CD4-positive, CD25-positive, alpha-beta regulatory T cell (primary cell): ENCODE results near the gene NCOA4. TPM values are rescaled to one million over a fixed set of nuclear protein-coding genes. Genes with fewer than 3 reads are reported as not detected.
"Not testable (repeated sequence)": the region's sequence is repeated elsewhere in the genome, so short reads cannot be mapped to it uniquely, and the experiment has no call there.

ENCODE experiments used
- ATAC-seq, 2 donors: fragments of 150-1000 bp; cut with Tn5 transposase; one replicate each; pipeline ENCODE4 v1.10.0; 2021; ENCODE audit warnings: low read depth in 2 of 2, moderate number of reproducible peaks in 2 of 2, moderate library complexity in 1 of 2
- DNase-seq, 3 donors: peaks; one replicate each; pipeline versions ENCODE4 v3.0.0 to v3.0.0-alpha.2; 2012 to 2022; ENCODE audit warnings: mixed read lengths in 1 of 3
- H3K27ac ChIP-seq: one replicate; pipeline ENCODE4 v1.7.0; 2013; ENCODE audit warnings: mild to moderate bottlenecking, low read length; ENCODE audit not compliant: insufficient read depth, poor library complexity, severe bottlenecking
- H3K27me3 ChIP-seq: one replicate; pipeline ENCODE4 v1.7.0; 2013; ENCODE audit warnings: low read length; ENCODE audit not compliant: control insufficient read depth, insufficient read depth
- H3K36me3 ChIP-seq: one replicate; pipeline ENCODE4 v1.7.0; 2013; ENCODE audit warnings: mild to moderate bottlenecking, low read length, moderate library complexity; ENCODE audit not compliant: control insufficient read depth, insufficient read depth
- H3K4me1 ChIP-seq: 2 replicates; pipeline ENCODE4 v1.7.0; 2013; ENCODE audit warnings: mild to moderate bottlenecking, low read length; ENCODE audit not compliant: insufficient read depth, control insufficient read depth, poor library complexity, severe bottlenecking
- H3K4me3 ChIP-seq: one replicate; pipeline ENCODE4 v1.7.0; 2013; ENCODE audit warnings: low read depth, mild to moderate bottlenecking, low read length, moderate library complexity
- H3K9me3 ChIP-seq, 2 experiments: 1 replicate in 1 of 2; 2 replicates in 1 of 2; pipeline ENCODE4 v1.7.0; 2013; ENCODE audit warnings: low read length in 2 of 2, mild to moderate bottlenecking in 1 of 2, moderate library complexity in 1 of 2; ENCODE audit not compliant: control insufficient read depth in 2 of 2
- H3K27ac Mint-ChIP-seq, 3 donors: one replicate each; pipeline ENCODE4 v1.8.0; 2020 to 2022; ENCODE audit warnings: mild to moderate bottlenecking in 3 of 3, mixed read lengths in 3 of 3, moderate library complexity in 2 of 3
- H3K27me3 Mint-ChIP-seq: one replicate; pipeline ENCODE4 v1.8.0; 2022; ENCODE audit warnings: mild to moderate bottlenecking, mixed read lengths
- H3K36me3 Mint-ChIP-seq: one replicate; pipeline ENCODE4 v1.8.0; 2020; ENCODE audit warnings: mixed read lengths
- H3K4me1 Mint-ChIP-seq, 4 donors: one replicate each; pipeline ENCODE4 v1.8.0; 2020 to 2022; ENCODE audit warnings: mixed read lengths in 4 of 4, mild to moderate bottlenecking in 1 of 4
- H3K4me3 Mint-ChIP-seq, 4 donors: one replicate each; pipeline ENCODE4 v1.8.0; 2020 to 2022; ENCODE audit warnings: mild to moderate bottlenecking in 4 of 4, mixed read lengths in 4 of 4, moderate library complexity in 3 of 4
- H3K9me3 Mint-ChIP-seq, 7 donors: one replicate each; pipeline ENCODE4 v1.8.0; 2020 to 2022; ENCODE audit warnings: mixed read lengths in 7 of 7, mild to moderate bottlenecking in 3 of 7, moderate library complexity in 2 of 7
- polyA plus RNA-seq, 4 donors: library from polyadenylated mRNA; unstranded; fragments of 300-500 nt; fragmentation: Illumina TruSeq; gene quantifications; one replicate each; pipeline ENCODE4 v1.2.3, GENCODE V29; 2021
- total RNA-seq: library from RNA; stranded (reverse); gene quantifications from one replicate; pipeline ENCODE4 v1.2.3, GENCODE V29; 2022

NCOA4 gene
- total and polyA plus RNA-seq, 5 donors from 2014 or later, result 69.1 to 202 (median 172) TPM

DNA sequence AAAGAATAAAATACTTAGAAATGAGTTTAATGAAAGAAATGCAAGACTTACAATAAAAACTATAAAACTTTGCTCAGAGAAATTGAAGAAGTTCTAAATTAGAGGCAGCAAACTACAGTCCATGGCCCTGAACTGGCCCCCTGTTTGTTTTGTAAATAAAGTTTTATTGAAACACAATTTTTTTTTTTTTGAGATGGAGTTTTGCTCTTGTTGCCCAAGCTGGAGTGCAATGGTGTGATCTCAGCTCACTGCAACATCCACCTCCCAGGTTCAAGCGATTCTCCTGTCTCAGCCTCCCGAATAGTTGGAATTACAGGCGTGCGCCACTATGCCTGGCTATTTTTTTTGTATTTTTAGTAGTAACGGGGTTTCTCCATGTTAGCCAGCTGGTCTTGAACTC lies 27.5 kb upstream of the NCOA4 start:
- not testable (repeated sequence) for H3K4me1 Mint-ChIP-seq
- H3K9me3 Mint-ChIP-seq, result peaks cover 0 to 11% (median 0%) of the 10 kb centered on the region in 7 donors

GRCh38 chr10:46057038-46057437 lies 26.6 kb upstream of the NCOA4 start:
- ATAC-seq, result no peak
- H3K4me1 Mint-ChIP-seq, result peaks cover 0 to 4% (median 0%) of the 10 kb centered on the region in 4 donors
- peaks cover 0 to 11% (median 0%) of the 10 kb centered on the region in 7 donors for H3K9me3 Mint-ChIP-seq
- Histone ChIP-seq H3K27ac (no peak overlapping the region), H3K27me3 (no peaks in the 10 kb centered on the region), H3K36me3 (no peaks in the 10 kb centered on the region), H3K9me3 (peaks cover 3 to 9% of the 10 kb centered on the region in 2 experiments), H3K4me1 (no peaks in the 10 kb centered on the region), H3K4me3 (no peak overlapping the region)
- no peak overlapping the region for H3K27ac Mint-ChIP-seq
- DNase-seq, result no peak
- H3K36me3 Mint-ChIP-seq, result no peaks in the 10 kb centered on the region
- H3K27me3 Mint-ChIP-seq, result peaks cover 8% of the 10 kb centered on the region
- H3K4me3 Mint-ChIP-seq, result no peak overlapping the region

More for the DNA sequence above, 27.5 kb upstream of the NCOA4 start:
- not testable (repeated sequence) for H3K36me3 ChIP-seq, H3K4me3 Mint-ChIP-seq, DNase-seq, H3K27me3 Mint-ChIP-seq, H3K4me3 ChIP-seq, H3K36me3 Mint-ChIP-seq, ATAC-seq, H3K9me3 ChIP-seq, H3K27me3 ChIP-seq, H3K27ac Mint-ChIP-seq, H3K4me1 ChIP-seq, H3K27ac ChIP-seq

DNA sequence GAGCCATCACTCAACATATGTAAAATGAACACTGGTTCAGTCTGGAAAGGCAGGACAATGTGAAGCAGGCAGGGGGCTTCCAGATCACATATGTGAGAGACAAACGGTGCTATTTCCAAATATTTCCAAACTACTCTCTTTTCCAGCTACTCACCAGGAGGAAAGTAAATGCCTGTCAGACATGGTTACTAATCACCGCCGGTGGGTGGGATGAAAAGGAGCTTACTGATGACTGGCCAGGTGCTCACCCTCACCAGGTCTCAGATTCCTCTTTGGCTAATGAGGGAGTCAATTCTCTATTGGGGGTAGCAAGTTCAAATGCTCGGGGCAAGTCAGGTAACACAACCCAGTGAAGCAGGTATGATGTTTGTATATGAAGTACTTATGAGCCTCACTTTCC lies 25.3 kb upstream of the NCOA4 start:
- no peak overlapping the region for H3K4me3 Mint-ChIP-seq
- peaks cover 0 to 11% (median 0%) of the 10 kb centered on the region in 7 donors for H3K9me3 Mint-ChIP-seq
- Histone ChIP-seq H3K9me3 (peaks cover 3 to 9% of the 10 kb centered on the region in 2 experiments), H3K36me3 (no peaks in the 10 kb centered on the region), H3K27me3 (no peaks in the 10 kb centered on the region), H3K27ac (no peak overlapping the region), H3K4me3 (no peak overlapping the region), H3K4me1 (no peaks in the 10 kb centered on the region)
- H3K27me3 Mint-ChIP-seq, result peaks cover 8% of the 10 kb centered on the region
- H3K36me3 Mint-ChIP-seq, result no peaks in the 10 kb centered on the region
- H3K4me1 Mint-ChIP-seq, result peaks cover 0 to 5% (median 0%) of the 10 kb centered on the region in 4 donors
- DNase-seq, result no peak
- no peak overlapping the region for H3K27ac Mint-ChIP-seq
- no peak for ATAC-seq

GRCh38 chr10:46053534-46054434 lies 23.4 kb upstream of the NCOA4 start:
- H3K9me3 ChIP-seq, result peaks cover 3 to 9% of the 10 kb centered on the region in 2 experiments
- no peak overlapping the region for H3K27ac Mint-ChIP-seq
- no peak for ATAC-seq

GRCh38 chr10:46052791-46053375 lies 22.5 kb upstream of the NCOA4 start:
- Histone ChIP-seq H3K36me3 (no peaks in the 10 kb centered on the region), H3K9me3 (peaks cover 3 to 9% of the 10 kb centered on the region in 2 experiments), H3K27ac (no peak overlapping the region), H3K4me1 (no peaks in the 10 kb centered on the region), H3K27me3 (no peaks in the 10 kb centered on the region), H3K4me3 (no peak overlapping the region)
- peak overlapping the region in 1 of 3 donors; percentile 12 for H3K27ac Mint-ChIP-seq
- ATAC-seq, result no peak
- H3K4me3 Mint-ChIP-seq, result no peak overlapping the region
- peaks cover 0 to 5% (median 0%) of the 10 kb centered on the region in 4 donors for H3K4me1 Mint-ChIP-seq
- H3K9me3 Mint-ChIP-seq, result peaks cover 0 to 11% (median 0%) of the 10 kb centered on the region in 7 donors
- H3K27me3 Mint-ChIP-seq, result peaks cover 8% of the 10 kb centered on the region
- no peak for DNase-seq
- no peaks in the 10 kb centered on the region for H3K36me3 Mint-ChIP-seq

More at GRCh38 chr10:46053534-46054434, 23.4 kb upstream of the NCOA4 start:
- H3K4me3 Mint-ChIP-seq, result no peak overlapping the region
- peaks cover 8% of the 10 kb centered on the region for H3K27me3 Mint-ChIP-seq
- Histone ChIP-seq H3K4me3 (no peak overlapping the region), H3K36me3 (no peaks in the 10 kb centered on the region), H3K4me1 (no peaks in the 10 kb centered on the region), H3K27ac (no peak overlapping the region), H3K27me3 (no peaks in the 10 kb centered on the region)
- peaks cover 0 to 11% (median 0%) of the 10 kb centered on the region in 7 donors for H3K9me3 Mint-ChIP-seq
- no peaks in the 10 kb centered on the region for H3K36me3 Mint-ChIP-seq
- no peak for DNase-seq
- peaks cover 0 to 5% (median 0%) of the 10 kb centered on the region in 4 donors for H3K4me1 Mint-ChIP-seq

GRCh38 chr10:46052057-46052790 lies 21.8 kb upstream of the NCOA4 start:
- no peaks in the 10 kb centered on the region for H3K4me1 ChIP-seq
- Mint-ChIP-seq H3K36me3 (no peaks in the 10 kb centered on the region), H3K4me3 (no peak overlapping the region), H3K9me3 (peaks cover 0 to 6% (median 0%) of the 10 kb centered on the region in 7 donors), H3K27me3 (peaks cover 4% of the 10 kb centered on the region), H3K27ac (peak overlapping the region in 1 of 3 donors; percentile 12), H3K4me1 (peaks cover 0 to 5% (median 0%) of the 10 kb centered on the region in 4 donors)
- ATAC-seq (no peak), DNase-seq (no peak)
- H3K27ac ChIP-seq, result no peak overlapping the region
- no peak overlapping the region for H3K4me3 ChIP-seq
- H3K27me3 ChIP-seq, result no peaks in the 10 kb centered on the region
- H3K36me3 ChIP-seq, result no peaks in the 10 kb centered on the region
- H3K9me3 ChIP-seq, result peaks cover under 1 to 5% of the 10 kb centered on the region in 2 experiments

DNA sequence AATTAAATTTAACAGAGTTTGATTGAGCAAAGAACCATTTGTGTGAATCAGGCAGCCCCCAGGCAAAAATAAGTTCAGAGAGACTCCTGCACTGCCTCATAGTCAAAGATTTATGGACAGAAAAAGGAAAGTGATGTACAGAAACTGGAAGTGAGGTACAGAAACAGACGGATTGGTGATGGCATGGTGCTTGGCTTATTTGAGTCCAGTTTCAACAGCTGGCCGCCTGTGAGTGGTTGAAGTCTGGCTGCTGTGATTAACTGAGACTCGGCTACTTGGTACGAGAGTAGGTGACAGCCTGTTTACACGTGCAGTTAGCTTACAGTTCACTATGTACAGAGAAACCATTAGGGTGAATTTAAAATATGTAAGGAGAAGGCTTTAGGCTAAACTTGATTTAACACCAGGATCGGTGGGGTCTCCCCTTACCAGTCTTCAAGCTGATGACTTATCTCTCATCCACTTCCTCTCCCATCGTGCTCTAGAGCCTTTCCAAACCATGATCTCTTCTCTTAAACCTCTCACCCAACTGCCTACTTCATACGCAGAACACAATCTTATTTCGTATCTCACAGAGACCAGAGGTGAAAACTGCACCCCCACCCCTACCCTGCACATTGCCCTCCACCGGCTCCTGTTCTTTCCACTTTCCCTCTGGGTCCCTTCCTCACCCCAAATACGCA lies 20.7 kb upstream of the NCOA4 start:
- no peaks in the 10 kb centered on the region for H3K4me1 ChIP-seq
- no peak for ATAC-seq
- H3K4me3 Mint-ChIP-seq, result no peak overlapping the region
- H3K9me3 Mint-ChIP-seq, result peaks cover 0 to 2% (median 0%) of the 10 kb centered on the region in 7 donors
- H3K27ac ChIP-seq, result no peak overlapping the region
- DNase-seq, result no peak
- peak overlapping the region in 2 of 3 donors; percentile 12 to 21 for H3K27ac Mint-ChIP-seq
- H3K36me3 Mint-ChIP-seq, result no peaks in the 10 kb centered on the region
- H3K4me1 Mint-ChIP-seq, result peaks cover 0 to 5% (median 0%) of the 10 kb centered on the region in 4 donors
- no peak overlapping the region for H3K4me3 ChIP-seq
- no peaks in the 10 kb centered on the region for H3K27me3 ChIP-seq
- peaks cover 4% of the 10 kb centered on the region for H3K27me3 Mint-ChIP-seq
- H3K36me3 ChIP-seq, result no peaks in the 10 kb centered on the region
- no peaks in the 10 kb centered on the region for H3K9me3 ChIP-seq
